GM12873 (cell line): ENCODE measurements around the gene KCNK16.

Source experiments
- TF ChIP-seq, protein P1 (sequence below): IDR thresholded peaks from 2 replicates; pipeline ENCODE4 v1.5.1; 2012; ENCODE audit warnings: low read depth, mild to moderate bottlenecking, moderate library complexity, low read length, control low read depth; ENCODE audit not compliant: insufficient read depth; ENCODE audit errors: missing control alignments

Gene KCNK16

DNA sequence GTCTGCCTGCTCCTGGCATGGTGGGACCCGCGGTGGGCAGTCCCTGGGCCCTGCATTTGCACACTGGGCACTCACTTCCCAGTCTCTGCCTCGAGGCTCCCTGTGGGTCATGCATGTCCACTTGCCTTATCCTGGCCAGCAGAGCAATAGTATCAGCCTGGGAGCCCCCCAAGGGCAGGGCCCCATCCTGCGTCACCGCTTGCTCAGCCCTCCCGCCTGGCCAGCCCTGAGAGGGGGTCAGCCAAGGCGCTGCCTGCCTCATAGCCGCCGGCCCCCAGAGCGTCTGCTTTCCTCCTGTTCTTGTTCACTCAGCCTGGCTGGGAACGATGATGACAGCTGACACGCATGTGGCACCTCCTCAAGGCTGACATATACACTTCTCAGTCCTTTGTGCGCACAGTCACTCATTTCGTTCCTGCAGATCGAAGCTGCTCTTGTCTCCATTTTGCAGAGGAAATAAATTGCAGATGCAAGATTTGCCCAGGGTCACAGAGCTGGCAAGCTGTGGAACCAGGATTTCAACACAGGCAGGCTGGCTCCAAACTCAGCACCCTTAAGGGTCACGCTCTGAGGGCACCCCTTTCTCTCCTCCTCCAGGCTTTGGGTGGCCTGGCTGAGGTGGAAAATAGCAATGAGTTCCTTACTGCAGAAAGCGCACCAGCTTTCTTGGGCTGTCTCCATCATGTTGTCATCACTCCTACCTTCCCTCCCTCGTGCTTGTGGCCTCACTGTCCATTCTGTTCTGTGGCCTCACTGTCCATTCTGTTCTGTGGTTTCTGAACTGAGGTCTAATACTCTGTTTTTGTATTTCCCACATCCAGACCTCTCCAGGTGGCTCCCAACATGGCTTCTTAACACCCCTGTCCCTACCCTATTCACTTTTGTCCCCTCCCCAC lies 25.5 kb downstream of the KCNK16 start:
- TF ChIP-seq, protein P1, sequence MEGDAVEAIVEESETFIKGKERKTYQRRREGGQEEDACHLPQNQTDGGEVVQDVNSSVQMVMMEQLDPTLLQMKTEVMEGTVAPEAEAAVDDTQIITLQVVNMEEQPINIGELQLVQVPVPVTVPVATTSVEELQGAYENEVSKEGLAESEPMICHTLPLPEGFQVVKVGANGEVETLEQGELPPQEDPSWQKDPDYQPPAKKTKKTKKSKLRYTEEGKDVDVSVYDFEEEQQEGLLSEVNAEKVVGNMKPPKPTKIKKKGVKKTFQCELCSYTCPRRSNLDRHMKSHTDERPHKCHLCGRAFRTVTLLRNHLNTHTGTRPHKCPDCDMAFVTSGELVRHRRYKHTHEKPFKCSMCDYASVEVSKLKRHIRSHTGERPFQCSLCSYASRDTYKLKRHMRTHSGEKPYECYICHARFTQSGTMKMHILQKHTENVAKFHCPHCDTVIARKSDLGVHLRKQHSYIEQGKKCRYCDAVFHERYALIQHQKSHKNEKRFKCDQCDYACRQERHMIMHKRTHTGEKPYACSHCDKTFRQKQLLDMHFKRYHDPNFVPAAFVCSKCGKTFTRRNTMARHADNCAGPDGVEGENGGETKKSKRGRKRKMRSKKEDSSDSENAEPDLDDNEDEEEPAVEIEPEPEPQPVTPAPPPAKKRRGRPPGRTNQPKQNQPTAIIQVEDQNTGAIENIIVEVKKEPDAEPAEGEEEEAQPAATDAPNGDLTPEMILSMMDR: no peak

DNA sequence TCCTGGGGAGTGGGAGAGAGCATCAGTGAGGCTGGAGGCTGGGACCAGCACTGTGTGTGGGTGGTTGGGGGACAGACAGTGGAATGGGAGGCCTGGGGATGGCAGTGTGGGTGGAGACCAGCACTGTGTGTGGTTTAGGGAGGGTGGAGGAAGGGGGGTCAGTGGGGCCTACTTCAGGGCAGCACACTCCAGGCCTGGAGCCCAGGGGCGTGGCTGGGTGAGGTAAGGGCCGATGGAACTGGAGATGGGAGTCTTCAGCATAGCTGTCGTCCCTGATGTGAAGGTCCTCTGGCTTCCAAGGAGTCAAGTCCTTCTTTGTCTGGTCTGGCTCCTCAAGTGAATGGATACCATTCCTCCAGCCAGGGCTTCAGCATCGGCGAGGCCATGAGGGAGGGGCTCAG lies 26.9 kb downstream of the KCNK16 start:
- TF ChIP-seq, protein P1: no peak

DNA sequence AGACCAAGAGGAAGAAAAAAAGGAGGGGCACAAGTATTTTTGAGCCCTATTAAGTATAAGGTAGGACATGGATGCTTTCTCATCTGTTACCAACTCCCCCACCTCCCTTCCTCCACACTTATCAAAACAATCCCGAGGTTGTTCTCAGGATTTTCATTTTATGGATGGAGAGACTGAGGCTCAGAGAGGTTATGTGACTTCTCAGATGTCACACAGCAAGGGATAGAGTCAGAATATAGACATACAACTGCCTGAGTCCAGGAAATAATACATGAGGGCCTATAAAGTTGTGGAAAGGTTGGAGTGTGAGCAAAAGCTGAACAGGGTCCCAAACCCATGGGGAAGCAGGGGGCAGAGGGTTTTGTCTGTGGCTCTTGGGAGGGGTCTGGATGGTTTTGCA lies 27.6 kb downstream of the KCNK16 start:
- TF ChIP-seq, protein P1: no peak

DNA sequence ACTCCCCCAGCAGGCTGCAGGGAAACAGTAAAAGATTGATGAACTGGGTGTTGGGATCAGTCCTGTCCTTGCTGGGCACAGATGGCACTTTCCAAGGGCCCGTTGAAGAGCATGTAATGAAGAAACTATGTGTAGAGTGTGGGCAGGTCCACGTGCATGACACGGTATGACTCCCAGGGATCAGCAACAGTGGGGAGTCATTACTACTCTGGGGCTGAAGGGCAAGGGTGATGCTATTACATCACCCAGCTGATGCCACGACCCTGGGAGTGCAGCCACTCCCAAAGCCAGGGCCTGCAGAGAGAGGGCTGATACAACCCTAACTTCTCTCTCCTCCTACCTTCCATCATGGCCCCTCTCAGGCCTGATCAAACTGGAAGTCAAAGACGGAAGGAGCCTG lies 28.4 kb downstream of the KCNK16 start:
- TF ChIP-seq, protein P1: no peak

DNA sequence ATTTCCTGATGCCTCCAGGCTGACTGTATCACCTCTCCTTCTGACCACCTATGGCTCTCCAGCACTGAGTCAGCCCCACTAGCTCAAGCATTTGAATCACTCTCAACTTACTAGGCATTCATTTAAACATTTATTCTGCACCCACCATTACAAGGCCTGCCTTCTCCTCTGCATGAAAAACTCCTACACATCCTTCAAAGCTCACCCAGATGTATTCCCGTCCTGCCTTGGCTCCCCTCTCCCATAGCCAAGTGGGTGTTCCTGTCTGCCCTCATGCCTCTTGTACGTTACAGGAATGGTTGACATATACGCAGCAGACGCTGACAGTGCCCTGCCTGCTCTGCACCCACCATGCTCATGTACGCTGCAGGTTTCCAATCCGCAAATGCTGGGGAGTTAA lies 29.9 kb downstream of the KCNK16 start:
- TF ChIP-seq, protein P1: no peak

DNA sequence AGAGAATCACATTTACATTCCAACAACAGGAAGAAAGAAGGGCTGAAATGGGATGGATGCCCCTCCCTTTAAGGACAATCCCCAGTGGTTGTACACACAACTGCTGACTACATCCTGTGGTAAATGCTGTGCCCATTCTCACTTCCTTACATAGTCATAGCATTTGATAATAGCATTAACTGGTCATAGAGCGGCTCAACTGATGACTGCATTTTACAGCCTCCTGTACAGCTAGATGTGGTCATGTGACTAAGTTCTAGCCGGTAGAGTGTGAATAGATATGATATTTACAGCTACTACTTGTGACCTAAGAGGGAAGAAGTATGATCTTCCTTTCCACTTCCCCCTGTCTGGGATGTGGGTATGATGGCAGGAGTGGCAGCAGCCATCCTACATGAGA lies 33.0 kb downstream of the KCNK16 start:
- TF ChIP-seq, protein P1: no peak

DNA sequence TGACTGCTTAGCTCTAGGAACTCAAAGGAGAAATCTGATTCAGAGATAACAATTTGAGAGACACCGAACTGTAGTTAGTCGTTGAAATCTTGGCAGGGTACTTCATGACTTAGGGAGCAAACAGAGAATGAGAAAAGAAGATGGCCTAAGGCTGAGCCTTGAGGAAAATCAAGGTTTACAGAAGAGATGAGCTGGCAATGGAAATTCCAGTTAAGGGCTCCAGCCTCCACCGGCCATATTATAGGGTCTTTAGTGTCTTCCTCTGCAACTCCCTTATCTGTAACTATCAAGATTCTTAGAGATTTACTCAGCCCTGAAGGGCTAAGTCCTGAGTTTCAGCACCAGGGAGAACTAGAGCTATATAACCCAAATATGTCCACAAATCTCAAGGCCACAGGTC lies 34.9 kb downstream of the KCNK16 start:
- TF ChIP-seq, protein P1: no peak
